Left ventricle myocardium inferior (tissue), 1 donor: Measurements from ENCODE around the gene TAAR6. TPM values are rescaled to one million over a fixed set of nuclear protein-coding genes. Genes with fewer than 3 reads are reported as not detected.
A peak's percentile ranks its signal among the peaks of the same experiment; 100 is the strongest.
"Not testable (repeated sequence)": the region's sequence is repeated elsewhere in the genome, so short reads cannot be mapped to it uniquely, and the experiment has no call there.

Experiments used
- DNase-seq: peaks from one replicate; pipeline ENCODE4 v3.0.0-alpha.2; 2020
- H3K27ac ChIP-seq: fragments of 200-600 bp; replicated peaks from 2 replicates; pipeline ENCODE4 v1.8.0; 2021
- H3K27me3 ChIP-seq: fragments of 200-600 bp; 2 replicates; pipeline ENCODE4 v1.8.0; 2021; ENCODE audit warnings: low read depth
- H3K36me3 ChIP-seq: fragments of 200-600 bp; 2 replicates; pipeline ENCODE4 v1.8.0; 2021
- H3K4me1 ChIP-seq: fragments of 200-600 bp; 2 replicates; pipeline ENCODE4 v1.8.0; 2021
- H3K4me3 ChIP-seq: fragments of 200-600 bp; 2 replicates; pipeline ENCODE4 v1.8.0; 2021; ENCODE audit warnings: mild to moderate bottlenecking, moderate library complexity
- H3K9me3 ChIP-seq: fragments of 200-600 bp; replicated peaks from 2 replicates; pipeline ENCODE4 v1.8.0; 2021
- intact Hi-C: fragments of 100-400 bp; cut with micrococcal nuclease; formaldehyde crosslinking; loops from one replicate; pipeline ENCODE4 v1.11.0; 2022
- total RNA-seq: library from RNA; stranded (reverse); fragmentation: NEBNext Ultra II Directional; extraction: Animal tissue kit (Norgen Biotek cat#: 25700); gene quantifications from one replicate; pipeline ENCODE4 v1.2.1, GENCODE V29; 2021
- TF ChIP-seq, protein P1 (sequence below): fragments of 200-600 bp; IDR thresholded peaks from 2 replicates; pipeline ENCODE4 v1.8.0; 2021; ENCODE audit warnings: antibody characterized with exemption, mild to moderate bottlenecking, borderline replicate concordance
- donor health status: DM: no; HTN: yes; CAD: no; lungs with severe emphysema.

TAAR6 gene
- total RNA-seq, 1 donor from 2014 or later = not detected

DNA sequence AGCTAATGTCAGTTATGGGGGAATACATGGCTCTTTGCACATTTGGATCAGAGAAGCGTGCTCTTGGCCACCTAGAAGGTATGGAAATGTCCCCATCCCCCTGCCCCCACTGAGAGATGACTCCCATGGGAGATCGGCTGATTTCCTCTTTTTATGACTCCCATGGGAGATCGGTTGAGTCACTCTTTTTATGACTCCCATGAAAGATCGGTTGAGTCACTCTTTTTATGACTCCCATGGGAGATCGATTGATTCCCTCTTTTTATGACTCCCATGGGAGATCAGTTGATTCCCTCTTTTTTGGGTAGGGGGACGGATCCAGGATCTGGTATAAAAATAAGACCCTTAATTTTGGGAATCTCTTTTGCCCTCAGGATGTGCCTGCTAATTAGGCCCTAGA, 42.3 kb upstream of the TAAR6 start:
- TF ChIP-seq, protein P1, sequence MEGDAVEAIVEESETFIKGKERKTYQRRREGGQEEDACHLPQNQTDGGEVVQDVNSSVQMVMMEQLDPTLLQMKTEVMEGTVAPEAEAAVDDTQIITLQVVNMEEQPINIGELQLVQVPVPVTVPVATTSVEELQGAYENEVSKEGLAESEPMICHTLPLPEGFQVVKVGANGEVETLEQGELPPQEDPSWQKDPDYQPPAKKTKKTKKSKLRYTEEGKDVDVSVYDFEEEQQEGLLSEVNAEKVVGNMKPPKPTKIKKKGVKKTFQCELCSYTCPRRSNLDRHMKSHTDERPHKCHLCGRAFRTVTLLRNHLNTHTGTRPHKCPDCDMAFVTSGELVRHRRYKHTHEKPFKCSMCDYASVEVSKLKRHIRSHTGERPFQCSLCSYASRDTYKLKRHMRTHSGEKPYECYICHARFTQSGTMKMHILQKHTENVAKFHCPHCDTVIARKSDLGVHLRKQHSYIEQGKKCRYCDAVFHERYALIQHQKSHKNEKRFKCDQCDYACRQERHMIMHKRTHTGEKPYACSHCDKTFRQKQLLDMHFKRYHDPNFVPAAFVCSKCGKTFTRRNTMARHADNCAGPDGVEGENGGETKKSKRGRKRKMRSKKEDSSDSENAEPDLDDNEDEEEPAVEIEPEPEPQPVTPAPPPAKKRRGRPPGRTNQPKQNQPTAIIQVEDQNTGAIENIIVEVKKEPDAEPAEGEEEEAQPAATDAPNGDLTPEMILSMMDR = no peak
- Histone ChIP-seq H3K27ac (no peak overlapping the region), H3K36me3 (no peaks in the 10 kb centered on the region), H3K4me3 (no peak overlapping the region), H3K9me3 (no peaks in the 10 kb centered on the region), H3K27me3 (peaks cover 34% of the 10 kb centered on the region), H3K4me1 (no peaks in the 10 kb centered on the region)
- DNase-seq = no peak
- intact Hi-C loops = no loop called here

DNA sequence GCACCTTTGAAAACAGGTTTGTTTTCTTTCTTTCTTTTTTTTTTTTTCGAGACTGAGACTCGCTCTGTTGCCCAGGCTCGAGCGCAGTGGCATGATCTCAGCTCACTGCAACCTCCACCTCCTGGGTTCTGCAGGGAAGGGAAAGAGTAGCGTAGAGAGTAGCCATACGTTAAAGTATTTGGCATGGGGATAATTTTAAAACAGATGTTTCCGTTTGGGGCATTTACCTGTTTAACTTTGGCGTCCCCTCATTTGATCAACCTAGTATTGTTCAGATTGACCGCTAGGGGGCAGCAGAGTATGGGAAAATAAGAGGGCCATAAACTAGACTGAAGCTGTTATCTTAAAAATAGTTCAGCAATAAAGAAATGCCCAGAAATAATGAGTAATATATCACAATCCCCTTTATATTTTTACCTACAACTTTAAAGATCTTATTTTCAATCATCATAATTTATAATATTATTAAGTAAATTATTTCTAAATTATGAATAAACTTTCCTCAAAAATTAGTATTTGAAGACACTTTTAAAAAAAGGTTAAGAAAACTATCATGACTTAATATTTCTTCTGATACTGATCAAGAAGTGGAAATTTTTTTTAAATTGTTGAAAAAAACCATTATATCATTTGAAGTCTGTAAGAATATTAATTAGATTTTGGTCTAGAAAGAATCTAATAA, 39.7 kb upstream of the TAAR6 start:
- Histone ChIP-seq H3K27ac (no peak overlapping the region), H3K4me1 (no peaks in the 10 kb centered on the region), H3K9me3 (peaks cover 10% of the 10 kb centered on the region), H3K36me3 (no peaks in the 10 kb centered on the region), H3K4me3 (peak overlapping the region; percentile 19), H3K27me3 (peaks cover 37% of the 10 kb centered on the region)
- TF ChIP-seq, protein P1 = peak; percentile 85
- intact Hi-C loops = no loop called here
- DNase-seq = no peak

DNA sequence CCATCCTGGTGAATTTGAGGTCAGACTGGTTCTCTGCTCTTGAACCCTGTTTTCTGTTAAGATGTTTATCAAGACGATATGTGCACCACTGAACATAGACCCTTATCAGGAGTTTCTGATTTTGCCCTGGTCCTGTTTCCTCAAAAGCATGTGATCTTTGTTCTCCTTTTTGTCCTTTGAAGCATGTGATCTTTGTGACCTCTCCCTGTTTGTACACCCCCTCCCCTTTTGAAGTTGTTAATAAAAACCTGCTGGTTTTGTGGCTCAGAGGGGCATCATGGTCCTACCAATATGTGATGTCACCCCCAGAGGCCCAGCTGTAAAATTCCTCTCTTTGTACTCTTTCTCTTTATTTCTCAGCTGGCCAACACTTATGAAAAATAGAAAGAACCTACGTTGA, 35.6 kb upstream of the TAAR6 start:
- H3K4me1 ChIP-seq, DNase-seq, H3K4me3 ChIP-seq, H3K27ac ChIP-seq, intact Hi-C loops, H3K36me3 ChIP-seq: not testable (repeated sequence)
- peaks cover 40% of the 10 kb centered on the region for H3K27me3 ChIP-seq
- peaks cover 10% of the 10 kb centered on the region for H3K9me3 ChIP-seq

DNA sequence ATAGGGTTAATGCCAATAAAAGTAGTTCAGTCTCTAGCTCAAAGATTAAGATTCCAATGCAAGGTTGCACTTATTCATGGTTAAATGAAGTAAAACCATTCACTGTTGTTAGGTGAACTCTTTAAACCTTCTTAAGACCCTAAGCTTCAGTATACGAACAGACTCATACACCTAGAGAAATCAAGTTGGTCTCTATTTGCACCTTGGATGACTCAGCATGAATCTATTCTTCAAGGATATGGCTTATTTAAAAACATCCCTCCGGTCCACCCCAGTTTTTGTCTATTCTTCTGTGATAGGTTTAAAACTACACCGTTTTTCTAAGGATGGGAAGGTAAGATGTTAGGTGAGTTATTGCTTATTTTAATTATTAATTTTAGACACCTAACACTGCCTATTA, 33.0 kb upstream of the TAAR6 start:
- Histone ChIP-seq H3K27me3 (peaks cover 53% of the 10 kb centered on the region), H3K9me3 (peaks cover 10% of the 10 kb centered on the region), H3K27ac (no peak overlapping the region), H3K36me3 (no peaks in the 10 kb centered on the region), H3K4me1 (no peaks in the 10 kb centered on the region), H3K4me3 (no peak overlapping the region)
- TF ChIP-seq, protein P1 = no peak
- intact Hi-C loops = no loop called here
- no peak for DNase-seq

DNA sequence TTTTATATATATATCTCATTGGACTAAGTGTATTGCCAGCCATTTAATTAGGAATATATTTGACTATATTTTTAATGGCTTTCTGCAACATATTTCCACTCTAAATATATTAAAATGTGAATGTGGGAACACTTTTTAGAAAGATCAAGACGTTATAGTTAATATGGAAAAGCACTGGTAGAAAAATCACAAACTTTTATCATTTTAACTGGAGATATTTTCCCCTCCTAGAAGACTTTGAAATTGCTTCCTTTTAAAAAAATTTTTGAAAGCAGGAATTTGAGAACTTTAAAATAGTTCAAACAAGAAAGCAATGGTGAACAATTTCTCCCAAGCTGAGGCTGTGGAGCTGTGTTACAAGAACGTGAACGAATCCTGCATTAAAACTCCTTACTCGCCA, 32.1 kb upstream of the TAAR6 start, which contains the start of gene TAAR9:
Gene TAAR9 (plus strand): TSS at position 301 of the 400 bp plus-strand sequence. CDS start 13 bp downstream, at position 314.
- Histone ChIP-seq H3K27me3 (peaks cover 54% of the 10 kb centered on the region), H3K36me3 (no peaks in the 10 kb centered on the region), H3K4me3 (no peak within 1 kb of the TSS), H3K4me1 (no peaks in the 10 kb centered on the region), H3K9me3 (peaks cover 10% of the 10 kb centered on the region), H3K27ac (no peak within 1 kb of the TSS)
- intact Hi-C loops = no loop called here
- TF ChIP-seq, protein P1 = no peak
- no peak for DNase-seq

DNA sequence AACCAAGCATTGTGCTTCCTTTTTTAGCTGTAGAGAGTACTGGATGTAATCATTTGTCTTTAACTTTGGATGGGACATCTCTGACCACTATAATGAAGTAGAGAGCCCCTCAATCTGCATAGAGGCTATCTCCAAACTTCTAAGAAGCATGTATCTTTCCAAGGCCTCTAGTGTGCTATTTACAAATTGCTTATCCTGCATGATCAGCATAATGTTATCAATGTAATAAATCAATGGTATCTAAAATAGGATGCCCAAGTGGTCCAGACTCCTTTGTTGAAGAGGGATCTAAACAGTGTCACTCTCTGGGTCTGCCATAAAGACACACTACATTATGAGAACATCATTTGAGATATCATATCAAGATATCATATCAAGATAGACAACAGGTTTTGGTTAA, 25.3 kb upstream of the TAAR6 start:
- Histone ChIP-seq H3K9me3 (no peaks in the 10 kb centered on the region), H3K36me3 (no peaks in the 10 kb centered on the region), H3K4me3 (no peak overlapping the region), H3K4me1 (no peaks in the 10 kb centered on the region), H3K27me3 (peaks cover 34% of the 10 kb centered on the region), H3K27ac (no peak overlapping the region)
- TF ChIP-seq, protein P1 = no peak
- intact Hi-C loops = no loop called here
- DNase-seq = no peak
